SU-DHL-6 (cell line): ENCODE measurements around the gene NREP.

ENCODE experiments used
- H2AFZ ChIP-seq: fragments of 200-600 bp; sonication (generic); 2 replicates; pipeline ENCODE4 v1.6.1; 2014; ENCODE audit warnings: low read depth, mild to moderate bottlenecking, moderate library complexity, mixed read lengths, antibody characterized with exemption, low read length; ENCODE audit not compliant: severe bottlenecking
- H3F3A ChIP-seq: fragments of 200-600 bp; shearing (Covaris generic); 2 replicates; pipeline ENCODE4 v1.6.0; 2016; ENCODE audit warnings: antibody characterized with exemption, mild to moderate bottlenecking; ENCODE audit not compliant: insufficient read depth
- H3K27ac ChIP-seq: fragments of 200-600 bp; sonication (generic); 2 replicates; pipeline ENCODE4 v1.5.1; 2016; ENCODE audit warnings: low read depth, mild to moderate bottlenecking, low read length, moderate library complexity, mixed read lengths
- H3K27me3 ChIP-seq: fragments of 200-600 bp; sonication (generic), shearing (Covaris generic); 2 replicates; pipeline ENCODE4 v1.6.0; 2014; ENCODE audit warnings: mild to moderate bottlenecking, low read length
- H3K36me3 ChIP-seq: fragments of 200-600 bp; sonication (generic); 2 replicates; pipeline ENCODE4 v1.6.1; 2014; ENCODE audit warnings: mild to moderate bottlenecking, low read length, mixed read lengths
- H3K4me2 ChIP-seq: fragments of 300-600, 200-600 bp; shearing (Covaris generic), sonication (generic); 2 replicates; pipeline ENCODE4 v1.6.0; 2014; ENCODE audit warnings: low read length, low read depth, mild to moderate bottlenecking; ENCODE audit not compliant: poor library complexity, severe bottlenecking
- H3K4me3 ChIP-seq: fragments of 200-600 bp; sonication (generic); 2 replicates; pipeline ENCODE4 v1.5.1; 2014; ENCODE audit warnings: antibody characterized with exemption, low read length, mild to moderate bottlenecking, mixed read lengths; ENCODE audit not compliant: insufficient read depth, poor library complexity, severe bottlenecking
- H3K79me2 ChIP-seq: fragments of 200-600 bp; sonication (generic); 2 replicates; pipeline ENCODE4 v1.6.1; 2014; ENCODE audit warnings: mild to moderate bottlenecking, low read length, moderate library complexity; ENCODE audit not compliant: insufficient read depth
- H3K9ac ChIP-seq: fragments of 200-600 bp; sonication (generic); 2 replicates; pipeline ENCODE4 v1.7.0; 2014; ENCODE audit warnings: mild to moderate bottlenecking, low read length
- H3K9me2 ChIP-seq: fragments of 200-600 bp; sonication (generic); replicated peaks from 2 replicates; pipeline ENCODE4 v1.6.1; 2014; ENCODE audit warnings: low read length; ENCODE audit not compliant: insufficient read depth
- H3K9me3 ChIP-seq: fragments of 200-600 bp; sonication (generic); 2 replicates; pipeline ENCODE4 v1.6.1; 2014; ENCODE audit warnings: low read length, mixed read lengths; ENCODE audit not compliant: insufficient read depth
- H4K20me1 ChIP-seq: fragments of 200-600 bp; sonication (generic); 2 replicates; pipeline ENCODE4 v1.6.1; 2014; ENCODE audit warnings: low read depth, mild to moderate bottlenecking, antibody characterized with exemption, low read length, moderate library complexity, mixed read lengths
- EZH2phosphoT487 ChIP-seq: fragments of 200-600 bp; sonication (generic), shearing (Covaris generic); conservative IDR thresholded peaks from 2 replicates; pipeline ENCODE4 v1.6.1; 2018; ENCODE audit warnings: mild to moderate bottlenecking, antibody characterized with exemption, low read length, moderate library complexity, mixed read lengths
- TF ChIP-seq, protein P1 (sequence below): fragments of 200-600 bp; sonication (generic); IDR thresholded peaks from one replicate; pipeline ENCODE4 v1.5.1; 2017; ENCODE audit warnings: antibody characterized with exemption, mild to moderate bottlenecking, low read length, moderate library complexity; ENCODE audit not compliant: insufficient read depth, poor library complexity, severe bottlenecking

Gene NREP

DNA sequence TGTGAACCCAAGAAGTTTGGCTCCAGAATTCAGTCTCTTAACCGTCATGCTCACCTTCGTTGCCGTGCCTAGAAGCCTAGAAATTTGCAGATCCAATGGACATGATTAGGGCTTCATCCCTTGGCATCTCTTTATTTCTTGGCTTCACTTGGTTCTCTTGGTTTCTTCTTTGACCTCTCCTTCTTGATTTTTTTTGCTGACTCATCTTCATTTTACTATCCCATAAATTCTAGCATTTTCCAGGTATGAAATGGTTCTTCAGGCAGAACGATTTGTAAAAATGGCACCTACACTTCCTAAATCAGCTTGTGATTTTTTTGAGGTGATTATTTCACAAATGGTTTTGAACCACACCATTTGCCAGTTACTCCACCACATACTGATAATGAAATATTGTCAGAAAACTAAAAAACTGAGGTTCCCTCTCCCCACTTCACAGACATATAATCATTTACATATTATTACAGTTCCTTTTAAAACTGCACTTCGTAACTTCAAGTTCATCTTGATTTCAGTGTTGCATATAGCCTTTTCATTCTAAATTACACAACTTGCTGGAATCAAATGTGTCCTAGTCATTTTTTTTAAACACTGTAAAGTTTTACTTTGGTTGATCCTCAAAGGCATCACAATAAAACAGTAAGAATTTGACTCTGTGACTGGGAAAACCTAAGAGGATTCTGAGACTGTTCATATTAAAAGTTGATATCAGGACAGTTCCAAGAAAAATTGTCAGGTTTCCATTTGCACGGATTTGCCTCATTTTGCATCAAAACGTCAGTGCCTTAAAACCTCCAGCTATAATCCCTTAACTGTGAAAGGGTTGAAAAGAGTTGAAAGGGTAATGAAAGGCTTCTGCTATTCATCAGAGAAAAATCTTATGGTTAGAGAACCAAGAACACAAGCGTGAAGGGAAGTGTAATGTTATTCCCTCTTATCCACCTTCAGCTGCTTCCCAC, 8.9 kb upstream of the NREP start:
- Histone ChIP-seq H3K27ac (no peak overlapping the region), H3K4me2 (no peak overlapping the region), H3K79me2 (no peaks in the 10 kb centered on the region), H3K9me3 (no peaks in the 10 kb centered on the region), H3F3A (no peaks in the 10 kb centered on the region), H3K36me3 (no peaks in the 10 kb centered on the region), H3K4me3 (no peak overlapping the region), H3K9me2 (no peaks in the 10 kb centered on the region), H3K9ac (no peak overlapping the region), H3K27me3 (no peaks in the 10 kb centered on the region), H2AFZ (no peak overlapping the region), H4K20me1 (no peaks in the 10 kb centered on the region)
- TF ChIP-seq, protein P1, sequence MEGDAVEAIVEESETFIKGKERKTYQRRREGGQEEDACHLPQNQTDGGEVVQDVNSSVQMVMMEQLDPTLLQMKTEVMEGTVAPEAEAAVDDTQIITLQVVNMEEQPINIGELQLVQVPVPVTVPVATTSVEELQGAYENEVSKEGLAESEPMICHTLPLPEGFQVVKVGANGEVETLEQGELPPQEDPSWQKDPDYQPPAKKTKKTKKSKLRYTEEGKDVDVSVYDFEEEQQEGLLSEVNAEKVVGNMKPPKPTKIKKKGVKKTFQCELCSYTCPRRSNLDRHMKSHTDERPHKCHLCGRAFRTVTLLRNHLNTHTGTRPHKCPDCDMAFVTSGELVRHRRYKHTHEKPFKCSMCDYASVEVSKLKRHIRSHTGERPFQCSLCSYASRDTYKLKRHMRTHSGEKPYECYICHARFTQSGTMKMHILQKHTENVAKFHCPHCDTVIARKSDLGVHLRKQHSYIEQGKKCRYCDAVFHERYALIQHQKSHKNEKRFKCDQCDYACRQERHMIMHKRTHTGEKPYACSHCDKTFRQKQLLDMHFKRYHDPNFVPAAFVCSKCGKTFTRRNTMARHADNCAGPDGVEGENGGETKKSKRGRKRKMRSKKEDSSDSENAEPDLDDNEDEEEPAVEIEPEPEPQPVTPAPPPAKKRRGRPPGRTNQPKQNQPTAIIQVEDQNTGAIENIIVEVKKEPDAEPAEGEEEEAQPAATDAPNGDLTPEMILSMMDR: no peak
- no peak for TF ChIP-seq EZH2phosphoT487

DNA sequence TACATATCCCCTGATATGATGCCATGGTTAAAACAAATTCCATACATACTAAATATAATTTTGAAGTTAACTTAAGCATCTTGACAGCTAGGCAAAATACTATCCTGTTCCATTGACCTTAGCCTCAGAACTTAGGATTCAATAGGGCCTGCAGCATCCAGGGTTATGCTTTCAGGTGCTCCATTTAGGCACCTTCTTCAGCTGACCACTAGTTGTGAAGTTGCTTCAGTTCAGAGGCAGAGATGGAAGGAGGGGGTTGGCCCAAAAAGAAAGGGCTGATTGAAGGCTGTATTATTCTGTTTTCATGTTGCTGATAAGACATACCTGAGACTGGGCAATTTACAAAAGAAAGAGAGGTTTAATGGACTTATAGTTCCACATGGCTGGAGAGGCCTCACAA, 7.0 kb upstream of the NREP start:
- H3K9me3 ChIP-seq: no peaks in the 10 kb centered on the region
- no peak overlapping the region for H2AFZ ChIP-seq
- no peak overlapping the region for H3K4me3 ChIP-seq
- no peaks in the 10 kb centered on the region for H3K9me2 ChIP-seq
- no peaks in the 10 kb centered on the region for H3K36me3 ChIP-seq
- no peaks in the 10 kb centered on the region for H3F3A ChIP-seq
- H3K4me2 ChIP-seq: no peak overlapping the region
- H3K27me3 ChIP-seq: no peaks in the 10 kb centered on the region
- H3K79me2 ChIP-seq: no peaks in the 10 kb centered on the region
- no peak overlapping the region for H3K27ac ChIP-seq
- no peaks in the 10 kb centered on the region for H4K20me1 ChIP-seq
- no peak for TF ChIP-seq EZH2phosphoT487
- TF ChIP-seq, protein P1: no peak
- no peak overlapping the region for H3K9ac ChIP-seq

DNA sequence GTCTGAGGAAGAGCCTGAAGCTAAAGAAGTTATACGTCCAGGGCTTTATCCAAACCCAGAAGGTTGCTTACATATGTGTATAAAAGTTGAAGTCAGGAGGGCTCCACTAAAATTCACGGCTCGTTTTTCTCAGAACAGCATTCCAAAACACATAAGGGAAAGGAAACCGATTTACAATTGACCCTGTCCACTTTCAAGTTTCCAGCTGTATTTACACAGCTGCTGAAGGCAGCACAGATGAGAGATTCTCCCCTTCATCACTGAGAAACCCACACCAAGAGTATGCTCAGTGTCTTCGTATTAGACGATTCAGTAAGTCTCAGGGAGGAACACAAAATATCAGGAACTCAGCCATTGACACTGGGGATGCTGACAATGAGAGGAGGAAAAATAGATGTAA, 5.9 kb upstream of the NREP start:
- no peak overlapping the region for H3K9ac ChIP-seq

More for the DNA sequence above, 5.9 kb upstream of the NREP start:
- Histone ChIP-seq H3K9me3 (no peaks in the 10 kb centered on the region), H3K4me3 (no peak overlapping the region), H3K27ac (no peak overlapping the region), H3K79me2 (no peaks in the 10 kb centered on the region), H2AFZ (no peak overlapping the region), H3K27me3 (no peaks in the 10 kb centered on the region), H4K20me1 (no peaks in the 10 kb centered on the region), H3K4me2 (no peak overlapping the region), H3F3A (peaks cover 6% of the 10 kb centered on the region; the same call in 1 of the 2 replicates), H3K9me2 (no peaks in the 10 kb centered on the region), H3K36me3 (no peaks in the 10 kb centered on the region)
- TF ChIP-seq, protein P1: no peak
- TF ChIP-seq EZH2phosphoT487: no peak
